ENCODE measurements around the gene KSR2.

The KSR2 gene

GRCh38 chr12:117847371-117847770 lies 121.4 kb downstream of the KSR2 start:
- Histone ChIP-seq H3K27ac (no peak overlapping the region), H3K27me3 (peaks cover 0 to 24% of the 10 kb centered on the region in 2 donors), H3K4me1 (no peaks in the 10 kb centered on the region), H3K4me3 (no peak overlapping the region), H3K36me3 (no peaks in the 10 kb centered on the region), H3K9me3 (peaks cover 0 to 12% (median 7%) of the 10 kb centered on the region in 3 donors)
- intact Hi-C loops (cut with DNase I; ENCODE audit: low total_unique reads): no loop called here
- DNase-seq: no peak
- TF ChIP-seq CTCF (IDR thresholded peaks at IDR 0.05): no peak

DNA sequence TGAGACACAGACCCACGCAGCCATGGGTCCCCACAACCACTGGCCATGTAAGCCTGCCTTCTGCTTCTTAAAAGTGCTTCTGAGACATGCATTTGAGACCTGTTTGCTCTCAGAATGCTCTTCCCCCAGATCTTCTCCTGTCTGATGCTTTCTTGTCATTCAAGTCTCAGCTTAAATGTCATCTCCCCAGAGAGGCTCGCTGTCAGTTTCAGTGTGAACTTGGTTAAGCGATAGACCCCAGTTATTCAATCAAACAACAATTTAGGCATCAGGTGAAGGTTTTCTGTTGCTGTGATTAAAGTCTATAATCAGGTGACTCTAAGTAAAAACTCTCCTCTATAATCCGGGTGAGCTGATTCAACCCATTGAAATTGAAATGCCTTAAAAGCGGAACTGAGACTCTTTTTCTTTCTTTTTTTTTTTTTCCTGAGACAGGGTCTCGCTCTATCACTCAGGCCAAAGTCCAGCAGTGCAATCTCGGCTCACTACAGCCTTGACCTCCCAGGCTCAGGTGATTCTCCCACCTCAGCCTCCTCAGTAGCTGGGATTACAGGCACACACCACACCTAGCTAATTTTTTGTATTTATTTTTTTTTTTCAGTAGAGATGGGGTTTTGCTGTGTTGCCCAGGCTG lies 123.4 kb downstream of the KSR2 start:
- H3K9me3 ChIP-seq: peaks cover 0 to 12% (median 7%) of the 10 kb centered on the region in 3 donors
- no peak for TF ChIP-seq CTCF (IDR thresholded peaks at IDR 0.05)
- H3K27ac ChIP-seq: no peak overlapping the region
- DNase-seq: no peak
- intact Hi-C loops (cut with DNase I; ENCODE audit: low total_unique reads): no loop called here
- no peaks in the 10 kb centered on the region for H3K36me3 ChIP-seq
- peaks cover 0 to 28% of the 10 kb centered on the region in 2 donors for H3K27me3 ChIP-seq
- no peaks in the 10 kb centered on the region for H3K4me1 ChIP-seq
- H3K4me3 ChIP-seq: no peak overlapping the region

DNA sequence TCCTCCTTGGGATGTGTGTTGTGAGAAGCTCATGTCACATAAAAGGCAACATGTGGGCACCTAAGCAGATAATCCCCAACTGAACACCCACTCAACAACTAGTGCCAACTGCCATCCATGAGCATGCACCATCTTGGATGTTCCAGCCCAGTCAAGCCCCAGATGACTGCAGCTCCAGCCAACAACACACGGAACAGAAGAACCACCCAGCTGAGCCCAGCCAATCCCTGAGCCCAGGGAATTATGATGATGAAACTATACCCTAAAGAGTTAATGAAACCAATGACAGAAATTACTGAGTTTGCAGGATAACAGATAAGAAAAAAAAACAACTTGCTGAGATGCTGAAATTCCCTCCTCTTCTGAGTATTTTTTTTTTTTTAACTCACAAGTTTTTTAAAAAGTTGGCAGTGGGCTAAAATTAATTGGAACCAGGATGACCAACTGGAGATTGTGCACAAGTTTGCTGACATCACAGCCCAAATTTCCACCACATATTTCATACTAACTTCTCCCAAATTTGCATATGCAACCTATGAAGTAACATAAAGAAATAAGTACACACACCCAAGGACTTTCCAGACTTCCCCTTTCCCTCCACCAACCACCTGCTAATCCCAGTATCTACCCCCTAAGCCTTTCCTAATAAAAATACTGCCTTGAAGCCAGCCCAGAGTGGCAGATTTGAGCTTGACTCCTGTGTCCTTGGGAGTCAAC lies 124.5 kb downstream of the KSR2 start:
- intact Hi-C loops (cut with DNase I; ENCODE audit: low total_unique reads): no loop called here
- Histone ChIP-seq H3K27me3 (peaks cover 0 to 31% of the 10 kb centered on the region in 2 donors), H3K36me3 (no peaks in the 10 kb centered on the region), H3K4me1 (no peaks in the 10 kb centered on the region), H3K4me3 (no peak overlapping the region), H3K27ac (no peak overlapping the region), H3K9me3 (peaks cover 0 to 12% (median 7%) of the 10 kb centered on the region in 3 donors)
- TF ChIP-seq CTCF (IDR thresholded peaks at IDR 0.05): no peak
- no peak for DNase-seq

GRCh38 chr12:117842630-117843029 lies 126.2 kb downstream of the KSR2 start:
- Histone ChIP-seq H3K9me3 (peaks cover 0 to 12% (median 7%) of the 10 kb centered on the region in 3 donors), H3K4me3 (no peak overlapping the region), H3K4me1 (no peaks in the 10 kb centered on the region), H3K36me3 (no peaks in the 10 kb centered on the region), H3K27ac (no peak overlapping the region), H3K27me3 (peaks cover 0 to 38% of the 10 kb centered on the region in 2 donors)
- no peak for DNase-seq
- intact Hi-C loops (cut with DNase I; ENCODE audit: low total_unique reads): no loop called here
- no peak for TF ChIP-seq CTCF (IDR thresholded peaks at IDR 0.05)

DNA sequence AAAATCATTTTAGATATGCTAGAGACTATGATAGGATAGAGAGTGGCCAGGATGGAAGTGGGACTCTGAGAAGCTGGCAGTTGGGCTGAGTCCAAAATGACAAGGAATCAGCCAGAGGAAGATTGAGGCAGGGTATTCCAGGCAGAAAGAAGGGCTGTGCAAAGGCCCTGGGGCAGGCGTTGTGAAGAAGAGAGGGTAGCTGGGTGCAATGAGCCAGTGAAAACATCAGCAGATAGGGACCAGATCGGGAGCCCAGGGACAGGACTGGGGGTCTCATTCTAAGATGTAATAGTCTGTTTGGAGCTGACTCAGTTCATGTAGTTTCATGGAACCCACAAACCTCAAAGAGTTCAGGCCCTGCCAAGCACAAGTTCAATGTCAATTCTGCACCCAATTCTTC lies 126.6 kb downstream of the KSR2 start:
- Histone ChIP-seq H3K4me1 (no peaks in the 10 kb centered on the region), H3K27ac (no peak overlapping the region), H3K36me3 (no peaks in the 10 kb centered on the region), H3K27me3 (peaks cover 0 to 38% of the 10 kb centered on the region in 2 donors), H3K9me3 (peaks cover 0 to 12% (median 7%) of the 10 kb centered on the region in 3 donors), H3K4me3 (no peak overlapping the region)
- DNase-seq: no peak
- intact Hi-C loops (cut with DNase I; ENCODE audit: low total_unique reads): no loop called here
- TF ChIP-seq CTCF (IDR thresholded peaks at IDR 0.05): no peak
